Mononuclear cell (primary cell): ENCODE data around the gene C10orf120. TPM values are rescaled to one million over a fixed set of nuclear protein-coding genes. Genes with fewer than 3 reads are reported as not detected.

Experiments used
- H3K27me3 ChIP-seq: 2 replicates; pipeline ENCODE4 v1.6.0; 2011; ENCODE audit warnings: low read length, control low read depth; ENCODE audit not compliant: insufficient read depth
- H3K4me1 ChIP-seq: 2 replicates; pipeline ENCODE4 v1.5.1; 2011; ENCODE audit warnings: mild to moderate bottlenecking, low read length, control low read depth; ENCODE audit not compliant: insufficient read depth
- H3K4me3 ChIP-seq: 2 replicates; pipeline ENCODE4 v1.5.1; 2011; ENCODE audit warnings: mild to moderate bottlenecking, low read length, moderate library complexity
- H3K9me3 ChIP-seq: 2 replicates; pipeline ENCODE4 v1.5.1; 2011; ENCODE audit warnings: low read depth, mild to moderate bottlenecking, control low read depth, low read length
- total RNA-seq: library from RNA; depleted of rRNA; stranded (reverse); fragments of >200 nt; gene quantifications from one replicate; pipeline ENCODE4 v1.2.3, GENCODE V29; 2012

Gene C10orf120
- total RNA-seq, 1 donor, result not detected

DNA sequence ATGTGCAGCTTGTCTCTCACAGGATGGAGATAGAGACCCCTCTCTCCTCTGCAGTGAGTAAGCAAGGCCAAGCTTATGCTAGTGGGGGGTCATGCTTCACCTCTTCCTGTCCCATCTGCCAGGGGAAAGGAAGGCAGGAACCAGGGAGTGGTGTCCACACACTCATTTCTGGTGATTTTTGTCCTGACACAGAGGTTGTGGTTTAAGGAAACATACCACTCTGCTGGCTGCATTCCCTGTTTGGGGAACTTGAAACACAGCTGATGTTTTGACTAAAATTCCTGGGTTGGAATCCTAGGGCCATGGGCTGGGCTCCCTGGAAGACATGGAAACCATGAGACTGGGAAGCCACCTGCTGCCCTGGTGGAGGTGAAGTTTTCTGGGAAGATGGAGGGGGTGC is 21.4 kb downstream of the C10orf120 start:
- no peaks in the 10 kb centered on the region for H3K9me3 ChIP-seq
- no peaks in the 10 kb centered on the region for H3K4me1 ChIP-seq
- H3K27me3 ChIP-seq, result no peaks in the 10 kb centered on the region
- no peak overlapping the region for H3K4me3 ChIP-seq

DNA sequence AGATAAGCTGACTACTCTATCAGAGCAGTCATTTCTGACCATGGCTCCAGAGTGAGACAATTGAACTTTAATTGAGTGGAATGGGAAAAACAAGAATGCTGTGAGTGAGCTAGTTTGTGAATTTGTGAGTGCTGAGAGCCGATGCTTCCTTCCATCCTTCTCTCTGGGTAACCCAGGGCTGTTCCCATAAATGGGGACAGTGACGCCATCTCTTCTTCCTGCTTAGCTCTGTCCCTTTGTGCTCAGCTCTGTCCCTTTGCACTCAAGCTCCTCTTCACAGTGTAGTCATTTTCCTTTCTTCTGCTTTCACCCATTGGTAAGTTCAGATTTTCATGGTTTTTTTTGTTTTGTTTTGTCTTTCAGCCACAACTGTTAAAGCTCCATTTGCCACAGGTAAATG is 24.4 kb downstream of the C10orf120 start:
- Histone ChIP-seq H3K4me1 (no peaks in the 10 kb centered on the region), H3K4me3 (no peak overlapping the region), H3K27me3 (no peaks in the 10 kb centered on the region), H3K9me3 (no peaks in the 10 kb centered on the region)

DNA sequence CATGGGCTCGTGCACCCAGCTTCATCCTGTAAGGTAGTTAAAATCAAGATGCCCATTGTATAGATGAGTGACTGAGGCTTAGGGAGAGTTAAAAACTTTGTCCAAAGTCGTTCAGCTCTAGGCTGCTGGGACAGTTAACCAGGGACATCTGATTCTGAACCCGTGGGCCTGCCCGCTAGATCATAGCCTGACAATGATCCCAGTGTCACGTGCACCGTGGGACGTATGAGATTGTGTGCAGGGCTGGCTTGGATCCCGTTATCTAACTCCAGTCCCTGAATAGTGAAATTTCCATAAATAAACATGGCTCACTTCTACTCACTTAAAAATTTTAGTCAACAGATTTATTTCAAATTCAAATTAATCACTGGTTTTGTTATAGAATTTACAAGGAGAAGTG is 24.9 kb downstream of the C10orf120 start:
- Histone ChIP-seq H3K9me3 (no peaks in the 10 kb centered on the region), H3K4me1 (no peaks in the 10 kb centered on the region), H3K27me3 (no peaks in the 10 kb centered on the region)

DNA sequence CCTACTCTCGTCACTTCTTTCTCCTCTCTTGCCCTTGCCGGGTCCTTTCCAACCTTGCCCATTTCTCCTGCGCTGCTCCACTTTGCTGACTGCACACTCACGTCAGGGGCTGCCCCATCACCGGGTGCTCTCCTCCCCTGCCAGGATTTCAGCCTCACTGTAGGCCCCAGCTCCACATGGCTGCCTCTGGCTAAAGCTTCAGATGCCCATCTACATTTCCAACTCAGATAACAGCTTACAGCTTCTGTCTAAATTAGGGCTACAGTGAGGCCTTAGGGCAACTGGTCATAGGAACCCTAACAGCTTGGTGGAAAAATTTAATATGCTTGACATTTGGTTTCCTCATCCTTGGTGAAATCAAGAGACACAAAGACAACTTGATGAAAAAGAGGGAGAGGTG is 25.9 kb downstream of the C10orf120 start:
- no peaks in the 10 kb centered on the region for H3K4me1 ChIP-seq
- no peaks in the 10 kb centered on the region for H3K9me3 ChIP-seq
- H3K27me3 ChIP-seq, result no peaks in the 10 kb centered on the region
- no peak overlapping the region for H3K4me3 ChIP-seq

More for the DNA sequence above, 24.9 kb downstream of the C10orf120 start:
- H3K4me3 ChIP-seq, result no peak overlapping the region

DNA sequence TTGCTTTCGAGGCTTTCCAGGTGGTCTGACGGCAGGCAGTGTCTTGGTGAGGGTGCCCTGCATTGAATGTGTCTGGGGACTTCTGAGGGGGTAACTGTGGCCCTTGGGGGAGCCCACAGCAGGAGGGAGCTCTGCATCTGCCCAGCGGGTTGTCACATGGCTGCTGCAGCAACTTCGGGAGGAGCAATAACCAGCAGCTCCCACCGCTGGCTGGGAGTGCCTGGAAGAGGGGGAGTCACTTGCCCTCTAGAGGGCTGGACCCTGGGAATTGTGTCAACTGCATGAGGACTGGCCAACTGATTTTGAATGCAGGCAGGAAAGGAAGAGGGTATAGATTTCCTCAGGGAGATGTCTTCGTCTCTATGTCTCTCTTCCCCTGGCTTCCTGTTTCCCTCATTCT is 26.4 kb downstream of the C10orf120 start:
- Histone ChIP-seq H3K9me3 (no peaks in the 10 kb centered on the region), H3K4me1 (no peaks in the 10 kb centered on the region), H3K4me3 (no peak overlapping the region), H3K27me3 (no peaks in the 10 kb centered on the region)

DNA sequence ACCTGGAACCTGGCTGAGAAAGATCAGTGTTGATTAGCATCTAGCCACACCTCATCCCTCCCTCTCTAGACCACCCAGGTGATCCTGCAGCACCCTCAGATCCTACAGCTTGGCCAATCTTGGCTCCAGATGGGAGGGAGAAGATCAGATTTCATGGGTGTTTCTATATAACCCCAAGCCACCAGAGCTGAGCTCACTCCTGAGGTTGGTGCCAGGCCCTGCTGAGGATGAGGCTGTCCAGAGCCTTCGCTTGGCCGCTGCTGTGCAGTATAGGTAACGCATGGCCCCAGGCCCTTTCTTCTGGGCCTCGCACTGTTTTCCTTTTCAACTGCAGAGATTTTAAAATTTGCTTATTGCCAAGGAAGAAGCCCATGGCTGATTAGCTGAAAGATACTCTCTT is 27.0 kb downstream of the C10orf120 start:
- H3K4me1 ChIP-seq, result no peaks in the 10 kb centered on the region
- H3K9me3 ChIP-seq, result no peaks in the 10 kb centered on the region
- no peak overlapping the region for H3K4me3 ChIP-seq
- no peaks in the 10 kb centered on the region for H3K27me3 ChIP-seq

DNA sequence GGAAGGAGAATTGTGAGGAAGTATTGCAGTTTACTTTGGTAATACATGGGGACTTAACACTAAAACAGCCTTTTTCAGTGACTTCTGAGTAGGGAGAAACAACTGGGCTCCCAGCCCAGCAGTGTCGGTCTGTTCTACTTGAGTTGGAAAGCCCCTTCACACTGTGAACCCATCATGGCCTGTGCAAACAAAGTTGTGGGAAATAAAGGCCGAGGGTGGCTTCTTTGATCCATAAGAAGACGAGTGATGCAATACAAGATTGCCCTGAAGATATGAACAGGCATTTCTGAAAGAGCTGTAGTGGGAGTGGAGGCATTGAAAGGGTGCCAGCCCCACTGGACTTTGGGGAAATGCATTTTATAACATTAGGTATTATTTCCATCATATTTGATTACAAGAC is 28.3 kb downstream of the C10orf120 start:
- no peak overlapping the region for H3K4me3 ChIP-seq
- H3K9me3 ChIP-seq, result no peaks in the 10 kb centered on the region
- H3K27me3 ChIP-seq, result no peaks in the 10 kb centered on the region
- no peaks in the 10 kb centered on the region for H3K4me1 ChIP-seq

DNA sequence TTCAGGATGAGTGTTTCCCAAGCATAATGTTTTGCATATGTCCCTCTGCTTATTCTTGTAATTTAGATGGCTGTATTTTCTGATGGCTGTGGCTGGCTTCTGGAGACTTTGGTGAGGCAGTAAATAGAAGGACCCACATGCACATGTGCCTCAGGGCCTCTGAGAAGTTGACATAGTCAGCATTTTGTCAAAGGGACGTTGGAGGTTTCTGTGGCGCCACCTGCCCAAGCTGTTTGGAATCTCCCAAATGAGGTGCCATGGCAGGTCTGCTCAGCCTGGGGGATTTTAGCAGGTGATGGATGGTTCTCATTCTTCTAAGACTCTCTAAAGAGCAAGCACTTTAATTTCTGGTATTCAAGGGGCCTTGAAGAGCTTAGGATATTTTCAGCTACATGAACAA is 29.8 kb downstream of the C10orf120 start:
- H3K9me3 ChIP-seq, result no peaks in the 10 kb centered on the region
- H3K27me3 ChIP-seq, result no peaks in the 10 kb centered on the region
- H3K4me1 ChIP-seq, result no peaks in the 10 kb centered on the region

DNA sequence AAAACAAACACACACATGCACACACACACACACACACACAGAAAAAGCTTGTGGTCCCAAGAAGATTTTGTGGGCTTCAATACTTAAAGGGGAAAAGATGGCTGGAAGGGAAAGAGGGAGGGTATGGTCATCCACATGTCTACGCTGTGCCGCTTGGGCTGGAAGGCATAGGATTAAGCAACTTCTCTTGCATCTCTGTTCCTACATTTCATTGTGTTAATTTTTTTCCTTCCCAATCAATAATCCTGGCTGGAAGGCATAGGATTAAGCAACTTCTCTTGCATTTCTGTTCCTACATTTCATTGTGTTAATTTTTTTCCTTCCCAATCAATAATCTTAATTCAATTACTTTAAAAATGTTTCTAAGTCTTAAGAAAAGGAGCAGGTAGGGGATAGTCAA is 30.6 kb downstream of the C10orf120 start:
- H3K4me1 ChIP-seq, result no peaks in the 10 kb centered on the region
- H3K9me3 ChIP-seq, result no peaks in the 10 kb centered on the region
- no peaks in the 10 kb centered on the region for H3K27me3 ChIP-seq
- H3K4me3 ChIP-seq, result no peak overlapping the region

More for the DNA sequence above, 29.8 kb downstream of the C10orf120 start:
- H3K4me3 ChIP-seq, result no peak overlapping the region

DNA sequence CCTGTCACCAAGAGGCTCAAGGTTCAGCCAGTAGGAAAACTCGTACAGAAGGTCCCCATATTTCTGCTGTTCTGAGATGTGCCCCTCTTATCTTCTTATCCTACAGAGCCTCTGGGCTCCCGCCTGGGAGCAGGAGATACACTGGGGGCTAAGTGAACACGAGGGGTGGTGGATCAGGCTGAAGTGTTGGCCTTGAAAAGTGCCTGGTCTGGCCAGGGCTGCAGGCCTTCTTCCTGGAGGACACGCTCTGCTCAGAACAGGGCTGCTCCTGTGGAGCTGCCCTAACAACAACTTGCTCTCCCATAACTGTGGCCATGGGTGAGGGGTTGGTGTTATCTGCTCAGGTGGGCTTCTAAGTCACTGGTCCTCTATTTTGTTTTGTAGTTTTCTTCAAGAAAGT is 33.7 kb downstream of the C10orf120 start:
- Histone ChIP-seq H3K4me1 (no peaks in the 10 kb centered on the region), H3K4me3 (no peak overlapping the region), H3K27me3 (no peaks in the 10 kb centered on the region), H3K9me3 (no peaks in the 10 kb centered on the region)

DNA sequence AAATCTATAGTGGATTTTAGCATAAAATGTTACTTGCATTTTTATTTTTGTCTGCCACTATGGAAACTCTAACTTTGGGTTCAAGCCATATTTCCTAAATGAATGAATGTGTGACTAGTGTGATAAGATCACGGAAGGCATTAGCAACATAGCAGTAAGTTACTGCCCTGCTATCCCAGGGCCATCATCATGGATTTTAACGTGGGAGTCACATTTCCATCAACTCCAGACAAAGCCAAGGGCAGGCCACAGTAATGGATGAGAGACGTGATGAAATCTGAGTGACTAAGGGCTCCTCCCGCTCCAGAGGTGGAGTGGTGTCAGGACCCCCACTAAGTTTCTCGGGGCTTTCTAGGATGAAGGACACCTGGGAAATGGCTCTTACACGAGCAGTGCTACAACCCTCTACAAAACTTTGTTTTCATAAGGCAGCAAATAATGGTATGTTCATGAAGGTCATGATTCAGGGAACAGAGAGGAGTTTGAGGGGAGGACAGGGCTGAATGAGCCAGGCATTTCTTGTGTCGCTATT is 34.3 kb downstream of the C10orf120 start:
- H3K27me3 ChIP-seq, result no peaks in the 10 kb centered on the region
- no peak overlapping the region for H3K4me3 ChIP-seq
- H3K4me1 ChIP-seq, result no peaks in the 10 kb centered on the region
- H3K9me3 ChIP-seq, result no peaks in the 10 kb centered on the region

DNA sequence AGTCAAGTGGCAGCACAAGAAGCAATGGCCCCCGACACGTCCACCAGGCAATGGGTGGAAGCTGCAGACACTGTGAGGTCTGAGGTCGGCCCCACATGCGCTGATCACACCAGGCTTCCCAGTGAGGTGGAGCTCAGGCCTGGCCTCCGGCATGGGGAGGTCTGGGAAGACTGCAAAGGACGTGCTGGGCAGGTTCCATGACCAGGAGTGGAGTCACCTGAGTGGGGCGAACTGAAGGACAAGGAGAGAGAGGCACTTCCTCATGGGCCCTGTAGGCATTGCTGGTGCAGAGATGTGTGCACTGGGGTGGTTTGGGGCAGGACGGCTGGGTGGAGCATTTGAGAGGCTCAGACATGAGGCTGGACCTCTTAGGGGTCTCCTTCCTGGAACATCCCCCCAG is 35.1 kb downstream of the C10orf120 start:
- H3K4me3 ChIP-seq, result no peak overlapping the region
- no peaks in the 10 kb centered on the region for H3K4me1 ChIP-seq
- H3K27me3 ChIP-seq, result no peaks in the 10 kb centered on the region
- no peaks in the 10 kb centered on the region for H3K9me3 ChIP-seq

DNA sequence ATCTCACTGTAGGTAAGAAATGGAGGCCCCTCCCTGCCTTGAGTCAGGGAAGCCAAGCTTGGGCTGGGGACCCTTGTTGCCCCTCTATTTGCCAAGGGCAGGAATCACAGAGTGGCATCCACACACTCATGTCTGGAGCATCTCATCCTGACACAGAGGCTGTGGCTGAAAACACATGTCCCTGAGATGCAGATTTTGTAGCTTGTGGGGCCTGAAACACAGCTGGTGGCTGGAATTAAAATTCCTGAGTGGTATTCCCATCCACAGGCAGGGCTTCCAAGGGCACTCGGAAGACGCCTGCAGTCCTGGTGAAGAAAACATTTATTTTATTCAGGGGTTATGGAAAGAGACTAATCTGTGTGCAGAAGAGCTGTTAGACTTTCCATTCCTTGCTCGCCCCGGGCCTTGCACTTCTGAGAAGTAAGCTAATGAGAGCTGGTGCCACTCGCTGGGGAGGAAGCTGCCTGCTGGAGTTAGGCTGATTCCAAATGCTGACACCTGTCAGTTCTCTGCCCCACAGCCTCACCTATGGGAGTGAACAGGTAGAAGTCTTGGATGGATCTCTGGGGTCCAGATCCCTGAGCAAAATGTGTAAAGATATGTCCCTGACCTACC is 36.0 kb downstream of the C10orf120 start:
- no peaks in the 10 kb centered on the region for H3K4me1 ChIP-seq
- no peaks in the 10 kb centered on the region for H3K9me3 ChIP-seq
- H3K27me3 ChIP-seq, result no peaks in the 10 kb centered on the region
- H3K4me3 ChIP-seq, result no peak overlapping the region

DNA sequence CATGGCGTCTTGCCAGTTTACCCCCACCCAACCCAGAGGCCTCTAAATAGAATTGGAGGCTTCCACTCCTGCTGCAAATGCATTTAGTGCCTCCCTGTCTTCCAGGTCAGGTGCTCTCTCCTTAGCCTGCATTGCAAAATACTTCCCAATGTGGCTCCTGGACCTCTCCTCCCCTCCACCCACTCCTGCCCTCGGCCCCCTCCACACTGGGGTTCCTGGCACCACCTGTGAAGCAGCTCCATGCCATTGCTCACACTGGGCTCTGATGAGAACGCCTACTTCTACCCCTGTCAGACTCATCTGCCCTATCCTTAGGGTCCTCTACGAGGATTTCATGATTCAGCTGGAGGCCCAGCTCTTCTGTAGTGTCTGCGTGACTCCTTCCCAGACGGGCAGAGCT is 37.4 kb downstream of the C10orf120 start:
- H3K27me3 ChIP-seq, result no peaks in the 10 kb centered on the region
- H3K9me3 ChIP-seq, result no peaks in the 10 kb centered on the region
- H3K4me1 ChIP-seq, result no peaks in the 10 kb centered on the region
- no peak overlapping the region for H3K4me3 ChIP-seq

DNA sequence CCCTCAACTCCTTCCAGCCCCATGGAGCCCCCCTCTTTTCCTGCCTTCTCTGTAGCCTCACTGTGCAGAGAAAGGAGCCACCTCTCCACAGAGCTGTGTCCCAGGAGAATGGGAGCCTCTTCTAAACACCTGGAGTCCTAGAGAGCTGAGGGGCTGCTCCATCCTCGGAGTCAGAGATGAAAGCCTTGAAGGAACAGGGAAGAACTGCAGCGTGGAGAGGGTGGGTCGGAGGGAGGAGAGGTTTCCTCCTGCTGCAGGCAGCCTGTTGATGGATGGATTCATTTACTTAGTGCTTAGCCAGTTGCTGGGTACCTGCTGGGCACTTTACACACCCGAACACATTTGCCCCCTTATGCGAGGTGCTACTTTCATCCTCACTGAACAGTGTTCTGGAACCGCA is 39.0 kb downstream of the C10orf120 start:
- Histone ChIP-seq H3K27me3 (no peaks in the 10 kb centered on the region), H3K4me1 (no peaks in the 10 kb centered on the region), H3K9me3 (no peaks in the 10 kb centered on the region), H3K4me3 (no peak overlapping the region)

DNA sequence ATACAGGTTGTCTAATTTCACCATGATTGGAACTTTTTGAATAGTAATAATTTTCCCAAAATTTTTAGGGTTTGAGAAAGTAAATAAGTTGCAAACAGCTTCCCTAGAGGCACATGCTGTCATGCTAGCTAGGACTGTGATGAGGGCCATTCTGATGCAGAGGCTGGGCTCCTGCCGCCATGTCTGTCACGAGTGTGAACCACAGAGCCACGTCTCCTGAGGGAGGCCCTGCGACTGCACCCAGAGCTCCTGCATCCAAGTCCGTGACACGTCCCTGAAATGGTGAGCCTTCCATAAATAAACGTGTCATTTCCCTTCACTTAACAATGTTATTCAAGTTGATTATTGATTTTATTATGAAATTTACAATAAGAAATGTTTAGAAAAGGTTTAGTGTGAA is 40.0 kb downstream of the C10orf120 start:
- Histone ChIP-seq H3K9me3 (no peaks in the 10 kb centered on the region), H3K27me3 (no peaks in the 10 kb centered on the region), H3K4me1 (no peaks in the 10 kb centered on the region), H3K4me3 (no peak overlapping the region)
